GM12801 (cell line): Measurements from ENCODE around the gene ANOS1.

Source experiments
- CTCF ChIP-seq: IDR thresholded peaks from one replicate; pipeline ENCODE4 v1.5.1; 2011; ENCODE audit warnings: control low read depth; ENCODE audit not compliant: insufficient read length; ENCODE audit errors: extremely low read depth

Gene ANOS1

GRCh38 chrX:8726031-8726652, 5.8 kb downstream of the ANOS1 start:
- TF ChIP-seq CTCF, result no peak

- TF ChIP-seq CTCF, result no peak
Measured at GRCh38 chrX:8724300-8724699, 7.6 kb downstream of the ANOS1 start.

DNA sequence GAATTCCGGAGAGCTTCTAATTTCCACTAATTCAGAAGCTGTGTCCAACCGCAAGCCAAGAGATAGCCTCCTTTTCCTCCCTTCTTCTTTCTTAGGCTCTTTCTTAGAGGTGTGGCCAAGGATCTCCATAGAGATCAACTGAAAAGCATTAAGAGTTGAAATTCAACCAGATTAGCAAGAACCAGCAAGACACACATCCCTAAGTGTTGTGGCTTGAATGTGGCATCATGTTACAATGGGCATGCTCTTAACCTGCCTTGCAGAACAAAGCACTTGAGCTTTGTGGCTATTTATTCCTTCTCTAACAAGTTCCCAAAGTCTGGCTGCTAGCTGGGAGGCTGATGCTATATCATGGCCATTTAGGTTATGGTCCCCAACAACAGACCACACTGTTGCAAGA, 10.4 kb downstream of the ANOS1 start:
- TF ChIP-seq CTCF, result no peak

GRCh38 chrX:8720136-8720535, 11.8 kb downstream of the ANOS1 start:
- TF ChIP-seq CTCF, result no peak

- no peak for TF ChIP-seq CTCF
Measured at GRCh38 chrX:8717354-8717753, 14.6 kb downstream of the ANOS1 start.

DNA sequence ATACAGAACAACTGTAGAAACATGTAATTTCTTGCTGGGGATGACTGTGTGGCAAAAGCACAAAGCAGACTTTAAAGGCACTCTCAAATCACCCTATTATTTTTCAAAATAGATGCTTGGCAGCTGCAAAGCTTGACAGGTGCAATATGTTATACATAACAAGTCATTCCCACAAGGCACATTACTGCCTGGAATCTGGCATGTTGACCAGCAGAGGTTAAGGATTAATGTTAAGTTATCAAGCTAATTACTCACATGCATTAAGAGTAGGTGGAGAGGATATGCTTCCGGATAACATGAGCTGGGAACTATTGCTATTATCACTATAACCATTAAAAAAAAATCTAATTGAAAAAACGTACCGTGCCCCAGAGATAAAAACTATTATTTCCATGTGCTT, 17.8 kb downstream of the ANOS1 start:
- TF ChIP-seq CTCF, result no peak

GRCh38 chrX:8711401-8711800, 20.5 kb downstream of the ANOS1 start:
- no peak for TF ChIP-seq CTCF
